Activated CD4-positive, alpha-beta memory T cell treated with anti-CD3 and anti-CD28 coated beads, Interleukin-2, amount 10 ng/mL, durations not matched to agents 7 days and 5 days (primary cell): ENCODE measurements around the gene NEK1. TPM values are rescaled to one million over a fixed set of nuclear protein-coding genes. Genes with fewer than 3 reads are reported as not detected.

Experiments used
- CTCF ChIA-PET: fragments of 350-600 bp; sonication (Branson Sonifier 250); formaldehyde crosslinking; loops from one replicate; lab custom pipeline; 2021; ENCODE audit warnings: antibody characterized with exemption, inconsistent platforms; lab: Charles Lee
- POLR2A ChIA-PET: fragments of 350-600 bp; sonication (Branson Sonifier 250); formaldehyde crosslinking; loops from one replicate; lab custom pipeline; 2021; ENCODE audit warnings: antibody characterized with exemption; lab: Charles Lee
- DNase-seq: peaks from one replicate; pipeline ENCODE4 v3.0.0-alpha.2; 2020
- H3K27ac Mint-ChIP-seq: one replicate; pipeline ENCODE4 v1.8.0; 2021; ENCODE audit warnings: mild to moderate bottlenecking, mixed read lengths
- H3K27me3 Mint-ChIP-seq: one replicate; pipeline ENCODE4 v1.8.0; 2021; ENCODE audit warnings: mixed read lengths
- H3K36me3 Mint-ChIP-seq: one replicate; pipeline ENCODE4 v1.8.0; 2021; ENCODE audit warnings: low read depth, mixed read lengths
- H3K4me1 Mint-ChIP-seq: one replicate; pipeline ENCODE4 v1.8.0; 2021; ENCODE audit warnings: mixed read lengths
- H3K4me3 Mint-ChIP-seq: one replicate; pipeline ENCODE4 v1.8.0; 2021; ENCODE audit warnings: mild to moderate bottlenecking, mixed read lengths
- H3K9me3 Mint-ChIP-seq: one replicate; pipeline ENCODE4 v1.8.0; 2021; ENCODE audit warnings: mixed read lengths
- total RNA-seq, 2 experiments: library from RNA; stranded (reverse); gene quantifications; one replicate each; pipeline ENCODE4 v1.2.3, GENCODE V29; 2021

Gene NEK1
- total RNA-seq, 2 experiments from 2014 or later, result 14.6 to 14.8 TPM

DNA sequence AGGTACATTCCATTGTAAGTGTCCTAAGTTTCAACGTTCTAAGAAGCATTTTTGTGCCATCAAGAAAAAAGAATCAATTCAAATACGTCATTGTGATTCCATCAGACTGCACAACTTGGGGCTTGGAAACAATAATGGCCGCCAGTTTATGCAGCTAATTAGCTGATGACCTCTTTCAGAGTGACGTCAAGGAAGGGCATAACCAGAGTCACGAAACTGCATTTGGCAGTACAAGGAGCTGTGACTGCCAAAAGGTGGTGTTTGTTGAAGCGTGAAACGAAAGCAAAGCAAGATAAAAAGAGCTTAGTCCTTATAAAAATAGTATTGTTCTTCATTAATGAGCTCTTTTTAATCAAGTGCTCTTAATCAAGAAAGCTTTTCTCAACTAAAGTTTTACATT is 260.5 kb downstream of the NEK1 start:
- Mint-ChIP-seq H3K4me3 (no peak overlapping the region), H3K27me3 (no peaks in the 10 kb centered on the region), H3K9me3 (peaks cover 2% of the 10 kb centered on the region), H3K4me1 (no peaks in the 10 kb centered on the region), H3K27ac (no peak overlapping the region), H3K36me3 (no peaks in the 10 kb centered on the region)
- CTCF ChIA-PET, result no interaction called here
- DNase-seq, result no peak
- POLR2A ChIA-PET, result no interaction called here

DNA sequence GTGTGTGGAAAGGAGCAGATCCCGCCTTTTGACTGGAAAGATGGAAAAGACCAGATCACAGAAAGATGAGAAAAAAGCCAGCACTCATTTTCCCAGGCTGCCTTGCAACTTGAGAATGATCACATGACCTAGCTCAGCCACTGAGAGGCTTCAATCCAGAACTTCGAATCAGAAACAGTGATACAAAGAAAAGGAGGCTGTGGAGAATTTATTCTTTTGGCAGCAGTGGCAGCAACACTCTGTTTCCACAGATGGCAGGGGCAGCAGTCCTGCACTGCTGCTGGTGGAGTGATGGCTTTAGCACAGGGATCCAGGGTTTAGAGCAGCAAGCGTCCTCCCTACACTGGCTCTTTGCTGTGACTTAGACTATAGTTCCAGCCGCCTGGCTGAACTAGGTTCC is 263.8 kb downstream of the NEK1 start:
- POLR2A ChIA-PET, result no interaction called here
- no peak overlapping the region for H3K4me3 Mint-ChIP-seq
- no peak overlapping the region for H3K27ac Mint-ChIP-seq
- H3K9me3 Mint-ChIP-seq, result no peaks in the 10 kb centered on the region
- no peak for DNase-seq
- H3K27me3 Mint-ChIP-seq, result no peaks in the 10 kb centered on the region
- CTCF ChIA-PET, result no interaction called here
- no peaks in the 10 kb centered on the region for H3K4me1 Mint-ChIP-seq
- no peaks in the 10 kb centered on the region for H3K36me3 Mint-ChIP-seq

DNA sequence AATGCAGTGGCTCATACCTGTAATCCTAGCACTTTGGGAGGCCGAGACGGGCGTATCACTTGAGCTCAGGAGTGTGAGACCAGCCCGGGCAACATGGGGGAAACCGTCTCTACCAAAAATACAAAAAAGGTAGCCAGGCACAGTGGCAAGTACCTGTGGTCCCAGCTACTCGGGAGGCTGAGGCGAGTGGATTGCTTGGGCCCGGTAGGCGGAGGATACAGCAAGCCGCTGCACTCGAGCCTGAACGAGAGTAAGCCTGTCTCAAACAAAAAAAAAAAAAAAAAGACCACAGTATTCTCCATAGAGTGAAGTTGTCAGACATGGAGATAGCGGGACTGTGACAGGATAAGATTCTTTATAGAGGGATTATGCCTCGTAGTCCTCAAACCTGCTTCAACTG is 265.5 kb downstream of the NEK1 start:
- no peaks in the 10 kb centered on the region for H3K4me1 Mint-ChIP-seq
- ChIA-PET CTCF (no interaction called here), POLR2A (no interaction called here)
- no peak for DNase-seq
- H3K27ac Mint-ChIP-seq, result no peak overlapping the region
- H3K36me3 Mint-ChIP-seq, result no peaks in the 10 kb centered on the region
- no peaks in the 10 kb centered on the region for H3K9me3 Mint-ChIP-seq
- H3K27me3 Mint-ChIP-seq, result no peaks in the 10 kb centered on the region
- no peak overlapping the region for H3K4me3 Mint-ChIP-seq

DNA sequence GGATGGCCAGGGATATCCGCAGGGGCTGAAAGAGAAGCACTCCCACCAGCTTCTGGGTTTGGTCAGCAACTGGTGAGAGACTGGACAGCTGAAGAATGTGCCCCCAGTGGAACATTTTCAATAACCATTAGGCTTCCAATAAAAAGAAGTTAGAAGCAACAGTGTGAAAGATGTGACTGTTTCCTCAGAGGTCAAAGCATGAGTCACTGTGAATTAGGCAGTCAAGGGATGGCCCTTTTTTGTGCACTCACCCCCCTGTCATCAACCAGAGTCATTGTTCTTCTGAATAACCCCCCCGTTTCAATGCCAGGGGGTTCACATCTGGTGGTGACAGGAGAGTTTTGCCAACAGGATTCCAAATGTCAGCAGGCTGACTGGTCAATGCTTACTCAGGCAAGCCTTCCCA is 267.1 kb downstream of the NEK1 start:
- DNase-seq, result no peak
- no peaks in the 10 kb centered on the region for H3K4me1 Mint-ChIP-seq
- POLR2A ChIA-PET, result no interaction called here
- CTCF ChIA-PET, result no interaction called here
- H3K36me3 Mint-ChIP-seq, result no peaks in the 10 kb centered on the region
- H3K9me3 Mint-ChIP-seq, result no peaks in the 10 kb centered on the region
- H3K4me3 Mint-ChIP-seq, result no peak overlapping the region
- H3K27me3 Mint-ChIP-seq, result no peaks in the 10 kb centered on the region
- H3K27ac Mint-ChIP-seq, result no peak overlapping the region

Other genes with a start within 250 kb of the NEK1 start
- gene CLCN3, start 8.0 kb upstream of the NEK1 start, total RNA-seq, result 10 to 100 TPM; 24.5 to 26.4 TPM
- gene HPF1, start 145.4 kb upstream of the NEK1 start, total RNA-seq, result 10 to 100 TPM; 20.5 to 23.4 TPM